ENCODE results near the gene TMEM163.
"Not testable (repeated sequence)": the region's sequence is repeated elsewhere in the genome, so short reads cannot be mapped to it uniquely, and the experiment has no call there.

The TMEM163 gene

DNA sequence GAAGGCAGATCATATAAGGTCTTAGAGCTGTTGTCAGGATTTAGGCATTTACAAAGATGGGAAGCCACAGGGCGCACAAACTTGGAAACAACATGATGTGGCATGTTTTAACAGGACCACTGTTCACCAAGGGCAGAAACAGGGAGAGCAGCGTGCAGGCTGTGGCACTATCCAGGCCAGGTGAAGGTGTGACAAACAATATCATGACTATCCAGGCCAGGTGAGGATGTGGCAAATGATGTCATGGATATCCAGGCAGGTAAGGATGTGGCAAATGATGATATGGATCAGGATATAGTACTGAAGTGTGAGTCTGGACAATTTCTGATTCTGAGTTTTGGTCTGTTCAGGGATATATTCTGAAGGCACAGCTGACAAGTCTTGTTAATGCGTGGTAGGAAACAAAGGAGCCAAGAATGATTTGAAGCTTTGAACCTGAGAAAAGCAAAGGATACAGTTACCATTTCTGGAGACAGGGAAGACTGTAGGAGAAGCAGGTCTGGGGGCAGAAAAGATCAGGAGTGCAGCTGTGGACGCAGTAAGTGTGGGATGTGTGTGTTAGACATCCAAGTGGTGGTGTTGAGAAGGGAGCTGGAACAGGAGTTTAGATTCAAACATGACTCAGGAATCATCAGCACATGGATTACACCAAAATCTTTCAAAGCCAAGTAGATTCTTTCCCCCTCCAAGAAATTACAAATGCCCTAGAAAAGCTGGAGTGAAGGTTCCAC is 205.9 kb downstream of the TMEM163 start:
- DNase-seq: no peak

DNA sequence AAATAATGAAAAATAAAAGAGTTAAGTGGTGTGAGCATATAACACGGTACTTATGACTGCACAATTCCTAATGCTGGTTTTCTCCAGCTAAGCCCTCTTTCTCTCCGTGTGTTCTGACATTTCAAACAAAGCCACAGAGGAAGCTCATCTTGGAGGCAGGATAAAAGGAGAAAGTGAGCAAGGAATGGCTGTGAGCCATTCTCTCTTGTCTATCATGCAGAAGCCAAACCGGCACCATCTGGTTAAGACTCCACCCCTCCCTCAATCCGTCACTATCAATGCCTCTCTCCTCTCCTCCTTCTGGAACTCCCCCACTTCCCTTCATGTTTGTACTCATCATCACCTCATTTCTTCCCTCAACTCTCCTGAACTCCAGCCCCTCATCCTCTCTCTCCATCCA is 210.4 kb downstream of the TMEM163 start:
- DNase-seq: no peak

DNA sequence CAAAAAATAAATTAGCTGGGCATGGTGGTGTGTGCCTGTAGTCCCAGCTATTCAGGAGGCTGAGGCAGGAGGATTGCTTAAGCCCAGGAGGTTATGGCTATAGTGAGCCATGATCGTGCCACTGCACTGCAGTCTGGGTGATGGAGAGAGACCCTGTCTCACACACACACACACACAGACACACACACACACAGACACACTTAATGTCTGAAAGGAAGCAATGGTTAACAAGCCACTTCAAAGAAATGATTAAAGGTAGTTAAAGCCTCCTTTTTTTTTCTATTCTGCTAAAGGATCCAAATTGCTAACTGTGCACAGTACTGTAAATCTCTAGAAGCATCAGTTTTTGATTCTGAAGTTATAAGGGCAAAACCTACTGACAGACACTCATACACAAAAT is 211.1 kb downstream of the TMEM163 start:
- DNase-seq: no peak

DNA sequence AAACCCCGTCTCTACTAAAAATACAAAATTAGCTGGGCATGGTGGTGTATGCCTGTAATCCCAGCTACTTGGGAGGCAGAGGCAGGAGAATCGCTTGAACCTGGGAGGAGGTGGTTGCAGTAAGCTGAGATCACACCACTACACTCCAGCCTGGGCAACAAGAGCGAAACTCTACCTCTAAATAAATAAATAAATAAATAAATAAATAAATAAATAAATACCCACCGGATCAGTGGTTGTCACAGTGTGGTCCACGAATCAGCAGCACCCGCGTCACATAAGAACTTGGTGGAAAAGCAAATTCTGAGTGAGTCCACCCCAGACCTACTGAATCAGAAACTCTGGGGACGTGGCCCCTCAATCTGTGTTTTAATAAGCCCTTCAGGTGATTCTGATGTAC is 211.6 kb downstream of the TMEM163 start:
- DNase-seq: not testable (repeated sequence)

DNA sequence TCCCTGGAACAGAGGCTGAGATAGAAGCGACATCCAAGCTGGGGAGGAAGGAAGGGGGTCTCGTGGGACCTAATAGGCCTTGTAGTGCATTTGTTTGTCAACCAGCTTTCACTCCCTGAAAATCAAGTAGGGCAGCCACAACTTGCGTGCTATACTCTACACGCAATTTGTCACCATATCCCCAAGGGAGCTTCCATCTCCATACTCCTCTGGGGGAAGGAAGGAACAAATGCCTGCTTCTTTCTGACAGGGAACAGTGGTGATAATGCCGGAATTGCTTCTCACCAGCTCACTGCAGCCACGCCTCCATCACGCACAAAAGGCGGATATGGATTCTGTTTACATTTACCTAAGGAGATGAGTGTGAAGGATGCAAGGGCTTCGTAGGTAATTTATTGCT is 213.4 kb downstream of the TMEM163 start:
- DNase-seq: no peak

DNA sequence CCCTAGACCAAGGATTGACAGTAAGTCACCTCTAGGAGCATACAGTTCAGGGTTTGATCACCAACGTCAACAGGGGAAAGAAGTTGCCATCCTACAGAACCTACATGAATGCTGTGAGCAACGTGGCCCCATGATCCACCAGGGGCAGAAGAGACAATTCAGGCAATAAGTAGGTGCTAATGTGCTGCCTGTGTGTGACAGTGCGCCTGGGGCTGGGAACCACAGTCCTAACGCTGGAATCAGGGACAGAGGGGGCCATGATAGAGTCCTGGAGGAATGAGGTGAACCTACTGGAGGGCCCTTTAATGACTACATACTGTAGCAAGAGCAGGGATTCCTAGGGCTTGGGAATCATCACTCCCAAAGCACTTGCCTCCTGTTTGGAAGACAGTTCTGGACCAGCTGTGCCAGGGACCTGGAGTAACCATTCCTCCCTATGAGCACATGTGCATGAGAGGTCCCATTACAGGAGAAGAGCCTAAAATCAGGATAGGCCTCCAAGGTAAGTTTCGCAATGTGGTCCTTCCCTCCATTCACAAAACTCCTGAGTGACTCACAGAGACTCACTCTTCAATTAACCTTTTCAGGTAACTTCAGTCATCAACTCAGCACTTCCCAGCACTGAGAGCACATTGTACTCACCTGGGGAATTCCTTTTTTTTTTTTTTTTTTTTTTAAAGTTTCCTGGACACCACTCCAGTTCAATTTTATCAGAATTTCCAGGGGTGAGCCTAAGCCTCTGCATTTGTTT is 214.0 kb downstream of the TMEM163 start:
- no peak for DNase-seq

DNA sequence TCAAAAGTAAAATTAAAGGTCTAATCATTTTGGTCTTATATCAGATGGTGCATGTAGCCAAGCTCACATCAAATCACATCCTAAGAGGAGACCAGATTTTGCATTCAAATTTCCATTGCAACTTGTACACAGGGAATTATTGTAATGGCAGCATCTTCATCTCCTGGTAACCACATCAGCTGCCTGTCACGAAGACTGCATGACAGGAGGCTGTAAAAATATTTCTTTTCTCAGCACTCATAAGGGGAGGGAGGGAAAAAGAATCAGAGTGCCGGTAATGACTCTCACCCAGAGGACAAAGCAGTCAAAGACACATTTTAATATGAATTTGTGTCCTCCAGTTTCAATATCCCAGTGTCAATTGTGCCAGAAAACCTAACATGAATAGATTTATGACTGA is 216.7 kb downstream of the TMEM163 start:
- no peak for DNase-seq

DNA sequence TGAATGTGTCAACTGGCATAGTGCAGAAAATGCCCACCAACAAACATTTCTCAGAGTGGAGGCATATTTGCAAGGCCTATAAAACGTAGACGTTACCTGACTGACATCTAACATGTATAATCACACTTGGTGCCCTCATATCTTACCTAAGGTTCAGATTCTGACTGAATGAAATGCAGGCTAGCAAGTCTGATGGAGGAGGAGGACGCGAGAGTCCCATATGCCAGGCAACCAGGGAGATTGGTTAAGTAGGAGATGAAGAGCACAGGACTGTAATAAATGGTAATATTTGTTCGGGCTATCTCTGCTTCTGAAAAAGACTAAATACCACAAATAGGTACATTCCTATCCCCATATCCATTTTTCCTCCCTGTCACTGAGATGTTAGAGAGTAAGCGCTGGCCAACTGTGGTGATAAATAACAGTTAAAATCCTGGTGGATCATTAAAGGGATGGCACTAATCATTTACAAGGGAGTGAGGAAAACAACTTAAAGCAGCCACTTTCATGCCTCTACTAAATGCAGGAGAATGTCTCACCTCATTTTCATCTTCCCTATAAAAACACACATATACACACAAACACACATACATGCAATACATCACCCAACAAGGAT is 217.2 kb downstream of the TMEM163 start:
- no peak for DNase-seq

DNA sequence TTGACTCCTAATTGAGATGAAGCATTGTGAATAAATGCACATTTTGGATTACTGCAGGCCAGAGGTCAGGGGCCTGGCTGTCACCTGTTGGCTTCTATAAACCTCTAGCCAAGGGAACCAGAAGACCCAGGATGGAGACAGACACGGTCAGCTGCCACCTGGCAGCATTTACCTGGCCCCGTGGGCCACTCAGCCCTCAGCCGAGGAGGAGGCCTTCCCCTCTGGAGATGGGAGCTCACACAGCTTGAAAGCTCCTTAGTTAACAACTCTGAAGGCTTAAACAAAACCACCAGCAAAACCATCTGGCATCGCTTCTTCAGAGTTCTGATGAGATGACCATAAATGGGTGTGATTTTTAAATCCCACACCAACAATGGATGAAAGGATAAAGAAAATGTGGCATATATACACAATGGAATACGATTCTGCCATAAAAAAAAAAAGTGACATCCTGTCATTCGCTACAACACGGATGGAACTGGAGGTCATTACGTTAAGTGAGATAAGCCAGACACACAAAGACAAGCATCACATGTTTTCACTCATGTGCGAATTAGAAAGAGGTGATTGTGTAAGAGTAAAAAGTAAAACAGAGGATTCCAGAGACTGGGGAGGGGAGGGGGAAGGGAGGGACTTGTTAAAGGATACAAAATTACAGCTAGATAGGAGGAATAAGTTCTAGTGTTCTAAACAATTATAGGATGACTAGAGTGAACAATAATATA is 218.4 kb downstream of the TMEM163 start:
- no peak for DNase-seq

DNA sequence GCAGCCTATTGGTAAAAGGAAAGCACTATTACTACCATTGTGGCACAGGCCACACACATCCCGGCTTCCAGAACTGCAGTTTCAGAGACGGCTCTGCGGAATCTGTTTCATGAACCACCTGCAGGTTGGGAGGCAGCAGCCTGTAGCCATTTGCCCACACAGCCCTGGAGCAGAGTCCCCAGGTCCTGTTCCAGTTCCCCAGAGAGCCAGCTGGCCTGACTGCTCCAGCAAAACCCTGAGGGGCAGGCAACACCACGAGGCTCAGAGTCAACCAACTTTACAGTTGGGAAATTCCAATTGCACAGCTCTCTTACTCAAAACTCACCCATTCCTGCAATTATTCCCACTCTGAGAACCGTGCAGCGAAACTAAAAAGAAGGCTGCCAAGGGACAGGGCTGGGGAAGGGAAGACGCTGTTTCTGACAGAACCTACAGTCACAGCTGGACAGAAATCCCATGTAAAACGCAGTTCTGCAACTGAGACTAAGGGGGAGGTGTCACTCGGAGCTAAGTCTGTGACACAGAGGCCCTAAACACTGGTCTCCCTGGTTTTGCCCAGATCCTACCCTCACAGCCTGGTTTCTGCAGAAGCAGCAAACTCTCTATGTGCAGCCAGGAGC is 219.4 kb downstream of the TMEM163 start:
- DNase-seq: no peak

DNA sequence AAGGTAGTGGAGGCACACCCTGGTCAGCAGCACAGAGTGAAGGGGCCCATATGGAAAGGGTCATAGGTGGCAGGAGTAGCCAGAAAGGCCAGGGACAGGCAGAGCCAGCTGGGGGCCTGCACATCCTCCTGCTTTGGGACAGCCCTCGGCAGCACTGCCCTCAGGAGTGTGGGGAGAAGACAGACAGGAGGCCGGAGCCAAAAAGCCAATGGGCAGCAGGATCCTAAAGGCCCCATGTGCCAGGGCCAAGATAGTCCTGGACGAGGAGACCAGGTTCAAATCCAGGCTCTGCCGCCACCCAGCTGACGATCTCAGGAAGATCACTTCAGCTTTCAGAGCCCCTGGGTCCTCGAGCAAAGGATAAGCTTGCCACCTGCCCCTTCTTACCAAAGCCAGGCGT is 220.1 kb downstream of the TMEM163 start:
- no peak for DNase-seq

DNA sequence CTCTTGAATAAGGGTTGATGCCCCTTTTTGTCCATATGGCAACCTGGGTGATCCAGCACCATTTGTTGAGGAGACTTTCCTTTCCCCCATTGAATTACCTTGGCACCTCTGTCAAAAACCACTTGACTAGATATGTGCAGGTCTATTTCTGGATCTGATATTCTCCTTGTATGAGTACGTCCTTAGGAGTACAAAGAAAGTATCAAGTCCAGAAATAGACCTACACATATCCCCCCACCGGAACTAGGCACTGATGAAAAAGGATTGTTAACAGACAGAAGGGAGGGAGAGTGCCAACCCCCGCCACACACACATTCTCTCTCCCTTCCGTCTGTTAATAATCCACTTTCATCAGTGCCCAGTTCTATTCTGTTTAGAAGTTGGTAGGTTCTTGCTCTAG is 225.0 kb downstream of the TMEM163 start:
- no peak for DNase-seq

DNA sequence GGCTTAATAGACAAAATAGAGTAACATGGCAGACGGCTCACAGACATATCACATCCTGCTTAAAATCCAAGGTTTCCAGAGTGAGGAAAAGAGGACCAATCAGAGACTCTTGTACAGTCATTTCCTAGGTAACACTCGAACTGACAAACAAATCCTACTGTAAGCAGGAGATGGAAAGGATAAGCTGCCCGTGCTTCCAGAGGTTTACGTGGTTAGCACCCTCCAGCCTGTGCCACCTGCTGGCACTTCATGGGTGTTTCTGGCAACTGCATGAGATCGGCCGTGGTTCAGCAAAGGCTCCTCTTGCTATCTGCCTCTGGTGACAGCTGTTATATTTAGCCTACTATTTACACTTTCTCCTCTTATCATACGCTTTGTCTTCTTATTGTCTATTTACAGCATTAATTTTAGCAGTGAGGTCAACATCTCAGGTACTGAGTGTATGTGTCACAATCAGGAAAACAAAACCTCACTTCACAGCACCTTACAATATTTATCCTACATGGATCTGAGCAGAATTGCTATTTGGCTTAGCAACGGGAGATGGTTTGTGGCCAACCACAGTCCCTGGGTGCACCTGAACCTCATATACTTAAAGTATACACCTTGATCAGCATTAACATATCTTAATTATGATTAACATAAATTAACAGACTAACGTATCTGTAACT is 226.9 kb downstream of the TMEM163 start:
- DNase-seq: no peak

DNA sequence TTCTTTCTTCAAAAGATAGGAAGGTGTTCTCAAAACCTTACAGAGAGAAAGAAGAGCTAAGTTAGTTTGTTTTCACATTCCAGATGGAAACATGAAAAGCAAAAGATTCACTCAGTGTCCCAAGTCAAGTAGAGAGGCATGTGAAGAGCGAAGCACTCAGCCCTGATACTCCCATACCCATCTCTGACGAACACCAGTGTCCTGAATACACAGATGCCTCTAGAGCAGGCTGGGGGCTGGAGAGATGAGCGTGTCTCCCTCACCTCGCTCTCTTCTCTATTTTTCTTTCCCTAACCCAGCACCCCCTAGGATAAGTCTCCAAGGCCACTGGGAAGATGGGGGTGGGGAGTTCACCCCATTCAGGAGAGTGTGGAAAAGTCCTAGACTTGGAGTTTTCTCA is 227.8 kb downstream of the TMEM163 start:
- DNase-seq: no peak

DNA sequence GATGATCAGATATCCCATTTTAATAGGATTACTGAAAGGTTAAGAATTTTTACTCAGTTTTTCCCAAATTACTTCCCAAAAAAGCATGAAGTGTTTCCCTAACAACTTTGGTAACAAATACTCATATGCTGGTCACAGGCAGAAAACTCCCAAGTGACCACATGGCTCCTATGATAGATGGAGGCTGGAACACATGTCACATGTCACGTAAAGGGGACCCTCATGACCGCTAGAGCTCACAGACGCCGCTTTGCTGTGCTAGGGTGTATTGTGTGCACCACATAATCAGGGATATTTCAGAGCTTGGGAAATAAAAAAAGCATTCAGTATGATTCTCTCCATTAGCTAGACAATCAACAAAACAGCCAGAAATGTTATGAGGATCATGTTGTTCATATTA is 228.2 kb downstream of the TMEM163 start:
- no peak for DNase-seq

DNA sequence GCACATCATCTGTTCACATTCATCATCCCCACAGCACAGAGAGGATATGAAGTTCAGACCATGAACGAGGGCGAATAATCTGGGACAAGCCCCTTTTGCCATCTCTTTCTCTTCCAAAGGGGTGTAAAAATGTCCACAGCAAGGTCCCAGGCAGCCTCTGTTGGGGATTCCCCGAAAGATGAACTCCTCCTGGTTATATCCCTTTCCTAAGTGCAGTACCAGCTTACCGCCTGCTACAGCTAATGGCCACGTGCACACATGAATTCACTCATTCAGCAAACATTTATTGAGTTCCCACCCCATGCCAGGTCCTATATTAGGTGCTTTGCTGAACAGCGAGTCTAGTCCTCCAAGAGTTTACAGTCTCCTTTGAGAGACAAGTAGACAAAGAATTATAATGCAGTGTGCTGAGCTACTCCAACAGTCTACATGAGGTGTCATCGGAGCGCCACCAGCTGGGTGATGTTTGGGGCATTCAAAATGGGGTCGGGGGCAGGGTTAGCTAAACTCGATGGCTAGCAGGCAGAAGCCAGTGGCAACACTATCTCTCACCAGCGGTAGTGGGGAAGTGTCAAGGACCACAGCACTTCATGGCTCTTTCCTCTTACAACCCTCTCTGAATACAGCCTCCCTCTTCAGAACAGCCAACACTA is 228.9 kb downstream of the TMEM163 start:
- no peak for DNase-seq

DNA sequence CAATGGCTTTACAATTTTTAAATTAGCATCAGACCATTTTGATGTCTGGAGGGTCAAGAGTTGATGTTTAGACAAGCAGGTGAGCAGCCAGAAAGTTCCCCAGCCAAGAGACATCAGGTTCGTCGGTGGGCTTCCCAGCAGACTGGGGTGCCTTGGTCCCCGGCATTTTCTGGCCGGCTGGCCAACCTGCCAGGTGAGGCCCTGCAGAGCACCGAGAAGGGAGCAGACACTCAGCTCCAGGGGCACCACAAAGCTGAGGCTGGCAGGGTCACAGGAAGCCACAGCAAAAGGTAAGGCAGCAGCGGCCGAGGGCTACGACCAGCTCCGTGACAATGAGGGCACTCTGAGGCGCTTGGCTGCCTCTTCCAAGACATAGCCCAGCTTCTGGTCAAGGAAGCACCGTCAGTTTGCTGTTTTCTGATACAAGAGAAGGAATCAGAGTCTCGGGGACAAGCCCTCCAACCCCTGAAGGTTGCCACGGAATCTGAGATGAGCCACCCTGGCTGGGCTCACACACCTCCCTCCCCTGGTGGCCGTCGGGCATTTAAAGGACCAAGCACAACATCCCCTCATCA is 235.9 kb downstream of the TMEM163 start:
- DNase-seq: no peak

DNA sequence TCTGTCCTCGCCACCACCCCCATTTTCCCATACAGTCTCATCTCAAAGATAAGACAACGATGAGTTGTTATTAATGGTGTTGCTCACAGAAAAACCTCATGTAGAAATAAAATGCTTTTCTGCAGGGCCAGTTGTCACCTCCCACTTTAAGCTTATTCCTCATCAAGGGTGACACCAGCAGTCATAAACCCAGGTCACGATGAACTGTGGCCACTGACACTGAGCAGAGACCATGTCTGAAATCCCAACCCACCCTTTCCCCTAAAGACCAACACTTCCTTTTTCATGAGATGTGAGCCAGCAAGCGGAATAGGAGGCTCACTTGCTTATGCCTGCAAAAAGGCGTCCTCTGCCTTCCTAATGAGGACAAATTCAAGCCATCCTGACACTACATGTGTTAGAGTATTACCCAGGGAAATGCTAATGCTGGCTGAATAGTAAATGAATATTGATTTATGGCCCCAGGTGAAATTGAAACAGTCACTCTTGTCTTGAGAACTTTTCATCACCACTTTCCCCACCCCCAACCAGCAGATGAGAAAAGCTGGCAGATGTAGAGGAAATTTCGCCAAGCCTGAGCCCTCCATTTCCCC is 236.6 kb downstream of the TMEM163 start:
- no peak for DNase-seq

DNA sequence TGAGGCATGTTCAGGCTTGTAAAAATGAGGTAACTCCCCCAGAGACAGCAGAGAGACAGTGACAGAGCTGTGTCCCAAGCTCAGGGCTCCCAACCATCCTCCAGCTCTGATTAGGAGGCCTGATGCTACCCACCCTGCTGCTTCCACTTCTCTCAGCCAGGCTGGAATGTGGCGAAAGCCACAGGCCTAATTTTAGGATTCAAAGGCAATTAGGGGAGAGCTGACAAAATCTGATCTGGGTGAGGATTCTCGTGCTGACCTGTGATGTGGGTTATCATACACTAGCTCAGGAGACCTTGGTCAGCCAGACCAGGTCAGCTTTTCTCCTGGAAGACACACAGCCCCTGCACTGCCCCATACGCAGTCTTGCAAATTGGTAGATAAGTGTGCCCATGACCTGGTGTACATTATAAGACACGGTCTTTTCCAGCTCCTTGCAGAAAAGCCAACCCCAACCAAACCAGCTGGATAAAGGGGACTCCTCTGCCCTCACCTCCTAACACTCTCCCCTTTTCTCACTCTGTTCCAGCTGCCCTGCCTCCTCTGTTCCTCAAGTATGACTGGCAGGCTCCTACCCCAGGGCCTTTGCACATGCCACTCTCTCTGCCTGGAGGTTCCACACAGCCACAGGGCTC is 239.0 kb downstream of the TMEM163 start:
- no peak for DNase-seq

DNA sequence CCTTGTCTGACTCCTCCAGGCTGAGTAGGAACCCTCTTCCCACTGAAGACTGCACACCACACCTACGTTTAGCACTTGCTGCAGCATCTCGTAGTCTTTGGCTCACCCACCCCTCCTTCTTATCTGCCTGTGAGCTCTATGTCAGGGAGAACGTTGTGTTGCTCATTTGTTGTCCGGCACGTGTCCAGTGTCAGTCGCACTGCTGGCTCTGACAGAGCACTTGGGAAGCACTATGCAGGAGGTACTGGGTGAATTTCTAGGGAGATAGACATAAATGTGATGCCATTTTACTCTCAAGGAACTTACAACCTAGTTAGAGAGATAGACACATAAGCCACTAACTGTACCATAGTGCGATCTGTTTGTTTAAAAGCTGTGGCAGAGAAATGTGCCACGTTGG is 241.8 kb downstream of the TMEM163 start:
- DNase-seq: not testable (repeated sequence)
